Measurements from ENCODE around the gene ENTPD7. TPM values are rescaled to one million over a fixed set of nuclear protein-coding genes. Genes with fewer than 3 reads are reported as not detected.
A peak's percentile ranks its signal among the peaks of the same experiment; 100 is the strongest.
"Not testable (repeated sequence)": the region's sequence is repeated elsewhere in the genome, so short reads cannot be mapped to it uniquely, and the experiment has no call there.

The ENTPD7 gene
- total RNA-seq, 1 donor from 2014 or later: 11.0 TPM

DNA sequence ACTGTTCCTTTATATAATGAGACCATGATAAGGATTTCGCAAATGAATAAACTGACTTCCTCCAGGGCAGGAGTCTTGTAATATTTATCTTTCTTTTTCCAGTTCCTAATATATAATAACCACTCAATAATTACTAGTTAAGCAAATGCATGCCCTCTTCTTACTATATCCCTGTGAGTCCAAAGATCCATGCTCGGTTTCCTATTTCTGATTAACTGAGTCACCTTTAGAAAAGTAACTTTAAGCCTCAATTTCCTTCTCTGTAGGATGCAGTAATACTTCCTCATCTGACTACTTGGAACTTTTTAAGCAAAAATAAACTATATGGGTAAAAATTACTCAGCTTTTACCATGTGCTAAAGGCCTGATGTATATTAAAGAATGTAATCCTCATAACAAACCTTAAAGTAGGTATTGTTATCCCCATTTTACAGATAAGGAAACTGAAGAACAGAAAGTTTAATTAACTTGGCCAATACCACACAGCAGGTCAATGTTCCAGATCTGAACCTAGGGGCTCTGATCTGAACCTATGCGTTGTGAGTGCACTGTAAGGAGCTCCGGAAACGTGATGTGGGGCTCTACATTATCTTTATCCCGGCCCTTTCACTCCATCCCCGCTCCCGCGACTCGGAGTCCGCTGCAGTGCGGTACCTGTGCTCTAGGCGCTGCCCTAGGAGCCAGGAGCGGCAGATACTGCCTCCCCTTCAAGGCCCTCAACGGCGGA lies 72.2 kb downstream of the ENTPD7 start:
- Mint-ChIP-seq H3K27me3 (ENCODE audit: unreplicated experiment) (no peaks in the 10 kb centered on the region), H3K4me3 (ENCODE audit: unreplicated experiment) (peak overlapping the region; percentile 99), H3K36me3 (ENCODE audit: unreplicated experiment) (no peaks in the 10 kb centered on the region), H3K27ac (ENCODE audit: unreplicated experiment) (peak overlapping the region; percentile 97), H3K4me1 (ENCODE audit: low read depth, unreplicated experiment) (peaks cover 6% of the 10 kb centered on the region), H3K9me3 (ENCODE audit: unreplicated experiment) (peaks cover 3% of the 10 kb centered on the region)
- no peak for DNase-seq
- TF ChIP-seq, protein P1, sequence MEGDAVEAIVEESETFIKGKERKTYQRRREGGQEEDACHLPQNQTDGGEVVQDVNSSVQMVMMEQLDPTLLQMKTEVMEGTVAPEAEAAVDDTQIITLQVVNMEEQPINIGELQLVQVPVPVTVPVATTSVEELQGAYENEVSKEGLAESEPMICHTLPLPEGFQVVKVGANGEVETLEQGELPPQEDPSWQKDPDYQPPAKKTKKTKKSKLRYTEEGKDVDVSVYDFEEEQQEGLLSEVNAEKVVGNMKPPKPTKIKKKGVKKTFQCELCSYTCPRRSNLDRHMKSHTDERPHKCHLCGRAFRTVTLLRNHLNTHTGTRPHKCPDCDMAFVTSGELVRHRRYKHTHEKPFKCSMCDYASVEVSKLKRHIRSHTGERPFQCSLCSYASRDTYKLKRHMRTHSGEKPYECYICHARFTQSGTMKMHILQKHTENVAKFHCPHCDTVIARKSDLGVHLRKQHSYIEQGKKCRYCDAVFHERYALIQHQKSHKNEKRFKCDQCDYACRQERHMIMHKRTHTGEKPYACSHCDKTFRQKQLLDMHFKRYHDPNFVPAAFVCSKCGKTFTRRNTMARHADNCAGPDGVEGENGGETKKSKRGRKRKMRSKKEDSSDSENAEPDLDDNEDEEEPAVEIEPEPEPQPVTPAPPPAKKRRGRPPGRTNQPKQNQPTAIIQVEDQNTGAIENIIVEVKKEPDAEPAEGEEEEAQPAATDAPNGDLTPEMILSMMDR (IDR thresholded peaks at IDR 0.05; ENCODE audit: partially characterized antibody, unreplicated experiment): peak; percentile 11

DNA sequence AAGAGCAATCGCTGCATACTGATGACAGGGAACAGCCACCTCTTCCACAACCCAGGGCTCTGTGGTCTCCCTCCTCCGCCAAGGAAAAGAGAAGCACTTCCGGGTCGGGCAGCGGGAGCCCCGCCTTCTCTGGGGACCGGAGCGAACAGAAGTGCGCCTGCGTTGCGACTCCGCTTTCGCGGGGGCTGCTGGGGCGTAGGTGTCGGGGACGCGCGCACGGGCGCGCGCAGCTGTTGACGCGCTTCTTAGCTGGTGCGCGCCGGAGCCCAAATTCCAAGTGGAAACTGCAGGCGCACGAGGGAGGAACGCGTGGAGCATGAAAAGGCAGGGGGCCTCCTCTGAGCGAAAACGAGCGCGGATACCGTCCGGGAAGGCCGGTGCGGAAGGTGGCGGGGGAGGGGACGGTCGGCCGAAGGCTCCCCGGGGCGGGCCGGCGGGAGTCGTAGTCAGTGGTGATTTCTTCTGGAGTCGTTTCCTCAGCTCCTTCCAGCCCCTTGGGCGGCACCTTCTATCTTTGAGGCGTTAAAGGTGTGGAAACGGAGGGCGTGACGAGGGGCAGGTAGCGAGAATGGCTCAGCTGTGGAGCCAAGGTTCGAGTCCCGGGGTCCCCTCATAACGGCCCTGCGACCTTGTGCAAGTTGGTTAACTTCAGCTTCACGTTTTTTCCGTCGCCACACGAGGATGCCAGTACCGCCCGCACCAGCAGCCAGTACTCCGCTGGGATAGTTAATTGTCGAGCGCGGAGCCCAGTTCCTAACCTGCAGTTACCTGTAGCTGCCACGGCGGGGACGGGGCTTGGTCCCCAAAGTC lies 72.9 kb downstream of the ENTPD7 start, which contains the start of the genes COX15 and CUTC:
Gene COX15, minus strand, starts transcription at position 95 of the 810 bp plus-strand sequence. Its CDS starts 78 bp downstream, at position 17.
Gene CUTC, plus strand, starts transcription at position 202 of the 810 bp plus-strand sequence. Its CDS starts 115 bp downstream, at position 317.
- peak within 1 kb of the TSS; percentile 99 for H3K4me3 Mint-ChIP-seq (ENCODE audit: unreplicated experiment)
- peak within 1 kb of the TSS; percentile 97 for H3K27ac Mint-ChIP-seq (ENCODE audit: unreplicated experiment)
- TF ChIP-seq, protein P1 (IDR thresholded peaks at IDR 0.05; ENCODE audit: partially characterized antibody, unreplicated experiment): peak; percentile 10
- peak; percentile 97 for DNase-seq
- peaks cover 3% of the 10 kb centered on the region for H3K9me3 Mint-ChIP-seq (ENCODE audit: unreplicated experiment)
- peaks cover 6% of the 10 kb centered on the region for H3K4me1 Mint-ChIP-seq (ENCODE audit: low read depth, unreplicated experiment)
- no peaks in the 10 kb centered on the region for H3K36me3 Mint-ChIP-seq (ENCODE audit: unreplicated experiment)
- H3K27me3 Mint-ChIP-seq (ENCODE audit: unreplicated experiment): no peaks in the 10 kb centered on the region

DNA sequence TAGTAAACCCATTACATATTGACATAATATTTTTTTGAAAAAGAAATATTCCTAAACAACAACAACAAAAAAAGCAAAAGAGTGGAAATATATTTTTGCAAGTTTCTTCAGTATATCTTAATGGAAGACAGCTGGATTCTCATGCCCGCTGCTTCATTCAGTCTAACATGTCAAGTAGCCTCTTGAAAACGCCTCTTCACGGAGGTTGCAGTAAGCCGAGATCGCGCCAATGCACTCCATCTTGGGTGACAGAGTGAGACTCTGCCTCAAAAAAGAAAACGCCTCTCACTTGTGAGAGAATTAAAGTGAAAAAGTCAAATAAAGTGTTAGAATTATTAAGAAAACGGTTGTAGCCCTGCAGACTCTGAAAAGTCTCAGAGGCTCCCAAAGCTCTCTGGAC lies 74.1 kb downstream of the ENTPD7 start:
- no peak for DNase-seq
- no peak overlapping the region for H3K27ac Mint-ChIP-seq (ENCODE audit: unreplicated experiment)
- H3K4me1 Mint-ChIP-seq (ENCODE audit: low read depth, unreplicated experiment): peaks cover 6% of the 10 kb centered on the region
- H3K9me3 Mint-ChIP-seq (ENCODE audit: unreplicated experiment): peaks cover 3% of the 10 kb centered on the region
- no peak overlapping the region for H3K4me3 Mint-ChIP-seq (ENCODE audit: unreplicated experiment)
- TF ChIP-seq, protein P1 (IDR thresholded peaks at IDR 0.05; ENCODE audit: partially characterized antibody, unreplicated experiment): no peak
- no peaks in the 10 kb centered on the region for H3K36me3 Mint-ChIP-seq (ENCODE audit: unreplicated experiment)
- no peaks in the 10 kb centered on the region for H3K27me3 Mint-ChIP-seq (ENCODE audit: unreplicated experiment)

DNA sequence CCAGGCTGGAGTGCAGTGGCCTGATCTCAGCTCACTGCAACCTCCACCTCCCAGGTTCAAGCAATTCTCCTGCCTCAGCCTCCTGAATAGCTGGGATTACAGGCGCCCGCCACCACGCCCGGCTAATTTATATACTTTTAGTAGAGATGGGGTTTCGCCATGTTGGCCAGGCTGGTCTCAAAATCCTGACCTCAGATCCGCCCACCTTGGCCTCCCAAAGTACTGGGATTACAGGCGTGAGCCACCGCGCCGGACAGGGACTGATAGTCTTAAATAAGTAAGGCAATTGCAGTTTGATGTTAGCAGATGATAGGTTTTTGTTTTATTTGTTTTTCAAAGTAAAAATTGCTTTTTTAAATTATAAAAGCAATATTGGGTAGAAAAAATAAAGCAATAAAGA lies 74.8 kb downstream of the ENTPD7 start:
- H3K27me3 Mint-ChIP-seq (ENCODE audit: unreplicated experiment); H3K4me3 Mint-ChIP-seq (ENCODE audit: unreplicated experiment); H3K27ac Mint-ChIP-seq (ENCODE audit: unreplicated experiment); H3K4me1 Mint-ChIP-seq (ENCODE audit: low read depth, unreplicated experiment); DNase-seq; H3K36me3 Mint-ChIP-seq (ENCODE audit: unreplicated experiment); H3K9me3 Mint-ChIP-seq (ENCODE audit: unreplicated experiment): not testable (repeated sequence)

DNA sequence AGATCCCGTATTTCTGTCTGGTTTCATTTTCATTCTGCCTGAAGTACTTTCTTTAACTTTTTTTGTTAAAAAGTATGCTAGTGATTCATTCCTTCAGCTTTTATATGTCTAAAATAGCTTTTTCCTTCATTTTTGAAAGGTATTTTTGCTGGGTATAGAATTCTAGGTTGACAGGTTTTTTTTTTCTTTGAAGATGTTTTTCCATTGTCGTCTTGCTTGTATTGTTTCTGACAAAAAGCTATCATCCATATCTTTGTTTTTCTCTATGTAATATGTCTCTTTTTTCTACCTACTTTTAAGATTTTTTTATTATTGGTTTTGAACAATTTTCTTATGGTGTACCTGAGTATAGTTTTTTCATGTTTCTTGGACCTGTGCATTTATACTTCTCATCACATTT lies 81.0 kb downstream of the ENTPD7 start:
- H3K27me3 Mint-ChIP-seq (ENCODE audit: unreplicated experiment): no peaks in the 10 kb centered on the region
- no peaks in the 10 kb centered on the region for H3K9me3 Mint-ChIP-seq (ENCODE audit: unreplicated experiment)
- H3K4me3 Mint-ChIP-seq (ENCODE audit: unreplicated experiment): no peak overlapping the region
- no peak overlapping the region for H3K27ac Mint-ChIP-seq (ENCODE audit: unreplicated experiment)
- DNase-seq: no peak
- TF ChIP-seq, protein P1 (IDR thresholded peaks at IDR 0.05; ENCODE audit: partially characterized antibody, unreplicated experiment): no peak
- H3K36me3 Mint-ChIP-seq (ENCODE audit: unreplicated experiment): peaks cover 19% of the 10 kb centered on the region
- H3K4me1 Mint-ChIP-seq (ENCODE audit: low read depth, unreplicated experiment): no peaks in the 10 kb centered on the region
